Loucy (cell line): ENCODE results near the gene ASCL1.

Experiments used
- H2AFZ ChIP-seq: fragments of 200-600 bp; sonication (generic); 2 replicates; pipeline ENCODE4 v1.6.0; 2016; ENCODE audit warnings: antibody characterized with exemption, mild to moderate bottlenecking, low read length, moderate library complexity
- H3F3A ChIP-seq: fragments of 200-600 bp; 2 replicates; pipeline ENCODE4 v1.6.0; 2016; ENCODE audit warnings: antibody characterized with exemption, low read depth, mild to moderate bottlenecking
- H3K27me3 ChIP-seq: fragments of 200-600 bp; sonication (generic); 2 replicates; pipeline ENCODE4 v1.6.1; 2014; ENCODE audit warnings: low read length, mild to moderate bottlenecking; ENCODE audit not compliant: insufficient read depth, poor library complexity, severe bottlenecking
- H3K36me3 ChIP-seq: fragments of 200-600 bp; sonication (generic); 2 replicates; pipeline ENCODE4 v1.6.1; 2016; ENCODE audit warnings: low read length; ENCODE audit not compliant: insufficient read depth
- H3K4me1 ChIP-seq: fragments of 200-600 bp; sonication (generic); 2 replicates; pipeline ENCODE4 v1.5.1; 2014; ENCODE audit warnings: low read length, mild to moderate bottlenecking; ENCODE audit not compliant: insufficient read depth, poor library complexity, severe bottlenecking
- H3K4me2 ChIP-seq: fragments of 200-600 bp; sonication (generic); 2 replicates; pipeline ENCODE4 v1.6.0; 2014; ENCODE audit warnings: antibody characterized with exemption, low read length, low read depth, mild to moderate bottlenecking; ENCODE audit not compliant: poor library complexity, severe bottlenecking
- H3K4me3 ChIP-seq: fragments of 200-600 bp; sonication (generic); 2 replicates; pipeline ENCODE4 v1.5.1; 2014; ENCODE audit warnings: low read length, mild to moderate bottlenecking, mixed read lengths; ENCODE audit not compliant: poor library complexity, severe bottlenecking
- H3K79me2 ChIP-seq: fragments of 200-600 bp; sonication (generic); 2 replicates; pipeline ENCODE4 v1.6.1; 2014; ENCODE audit warnings: low read length; ENCODE audit not compliant: insufficient read depth
- H3K9ac ChIP-seq: fragments of 200-600 bp; sonication (generic); 2 replicates; pipeline ENCODE4 v1.6.0; 2014; ENCODE audit warnings: mild to moderate bottlenecking, low read depth, low read length, moderate library complexity; ENCODE audit not compliant: poor library complexity, severe bottlenecking
- H3K9me2 ChIP-seq: fragments of 200-600 bp; sonication (generic); replicated peaks from 2 replicates; pipeline ENCODE4 v1.6.1; 2016; ENCODE audit warnings: low read depth, low read length, mixed read lengths
- H3K9me3 ChIP-seq: fragments of 200-600 bp; sonication (generic); 2 replicates; pipeline ENCODE4 v1.6.1; 2014; ENCODE audit warnings: mild to moderate bottlenecking, antibody characterized with exemption, low read length, low read depth; ENCODE audit not compliant: insufficient read depth
- H4K20me1 ChIP-seq: fragments of 200-600 bp; sonication (generic); 2 replicates; pipeline ENCODE4 v1.6.0; 2014; ENCODE audit warnings: antibody characterized with exemption, low read length, mild to moderate bottlenecking; ENCODE audit not compliant: insufficient read depth, poor library complexity, severe bottlenecking
- CTCF ChIP-seq: fragments of 200-600 bp; sonication (generic); conservative IDR thresholded peaks from 2 replicates; pipeline ENCODE4 v1.5.1; 2014; ENCODE audit warnings: mild to moderate bottlenecking, antibody characterized with exemption, low read length
- EZH2phosphoT487 ChIP-seq: fragments of 200-600 bp; IDR thresholded peaks from 2 replicates; pipeline ENCODE4 v1.6.1; 2018; ENCODE audit warnings: antibody characterized with exemption, mild to moderate bottlenecking, moderate library complexity, borderline replicate concordance

The ASCL1 gene

GRCh38 chr12:102918840-102919239, 38.6 kb upstream of the ASCL1 start:
- no peaks in the 10 kb centered on the region for H3K9me2 ChIP-seq
- no peaks in the 10 kb centered on the region for H3F3A ChIP-seq
- H3K4me1 ChIP-seq: no peaks in the 10 kb centered on the region
- no peak for TF ChIP-seq EZH2phosphoT487
- no peak for TF ChIP-seq CTCF
- H2AFZ ChIP-seq: no peak overlapping the region
- H4K20me1 ChIP-seq: no peaks in the 10 kb centered on the region
- no peak overlapping the region for H3K4me2 ChIP-seq
- no peaks in the 10 kb centered on the region for H3K9me3 ChIP-seq
- no peaks in the 10 kb centered on the region for H3K27me3 ChIP-seq
- no peaks in the 10 kb centered on the region for H3K36me3 ChIP-seq
- no peak overlapping the region for H3K4me3 ChIP-seq
- no peak overlapping the region for H3K9ac ChIP-seq
- no peaks in the 10 kb centered on the region for H3K79me2 ChIP-seq

- Histone ChIP-seq H2AFZ (no peak overlapping the region), H3K79me2 (no peaks in the 10 kb centered on the region), H3K27me3 (no peaks in the 10 kb centered on the region), H4K20me1 (no peaks in the 10 kb centered on the region), H3K4me1 (no peaks in the 10 kb centered on the region), H3K4me3 (no peak overlapping the region), H3K36me3 (no peaks in the 10 kb centered on the region), H3K9ac (no peak overlapping the region), H3K9me3 (no peaks in the 10 kb centered on the region), H3K4me2 (no peak overlapping the region), H3F3A (no peaks in the 10 kb centered on the region), H3K9me2 (no peaks in the 10 kb centered on the region)
- no peak for TF ChIP-seq EZH2phosphoT487
These were observed 37.2 kb upstream of the ASCL1 start for GRCh38 chr12:102920271-102920670.

- Histone ChIP-seq H3K4me1 (no peaks in the 10 kb centered on the region), H3K27me3 (no peaks in the 10 kb centered on the region), H2AFZ (no peak overlapping the region), H3F3A (no peaks in the 10 kb centered on the region), H3K9ac (no peak overlapping the region), H3K4me3 (no peak overlapping the region), H3K79me2 (no peaks in the 10 kb centered on the region), H3K9me2 (no peaks in the 10 kb centered on the region), H3K4me2 (no peak overlapping the region), H4K20me1 (no peaks in the 10 kb centered on the region), H3K9me3 (no peaks in the 10 kb centered on the region), H3K36me3 (no peaks in the 10 kb centered on the region)
- no peak for TF ChIP-seq CTCF
These were observed 36.2 kb upstream of the ASCL1 start for GRCh38 chr12:102921240-102921639.

GRCh38 chr12:102927220-102927619, 30.3 kb upstream of the ASCL1 start:
- no peaks in the 10 kb centered on the region for H3F3A ChIP-seq
- no peak overlapping the region for H2AFZ ChIP-seq
- no peaks in the 10 kb centered on the region for H4K20me1 ChIP-seq
- H3K9ac ChIP-seq: no peak overlapping the region
- H3K79me2 ChIP-seq: no peaks in the 10 kb centered on the region
- no peak overlapping the region for H3K4me2 ChIP-seq
- no peaks in the 10 kb centered on the region for H3K9me2 ChIP-seq
- no peak overlapping the region for H3K4me3 ChIP-seq
- H3K36me3 ChIP-seq: no peaks in the 10 kb centered on the region
- H3K27me3 ChIP-seq: no peaks in the 10 kb centered on the region
- TF ChIP-seq EZH2phosphoT487 (no peak), CTCF (no peak)
- no peaks in the 10 kb centered on the region for H3K4me1 ChIP-seq
- no peaks in the 10 kb centered on the region for H3K9me3 ChIP-seq
